ENCODE data around the gene GIMAP7.
"Not testable (repeated sequence)": the region's sequence is repeated elsewhere in the genome, so short reads cannot be mapped to it uniquely, and the experiment has no call there.

Gene GIMAP7

DNA sequence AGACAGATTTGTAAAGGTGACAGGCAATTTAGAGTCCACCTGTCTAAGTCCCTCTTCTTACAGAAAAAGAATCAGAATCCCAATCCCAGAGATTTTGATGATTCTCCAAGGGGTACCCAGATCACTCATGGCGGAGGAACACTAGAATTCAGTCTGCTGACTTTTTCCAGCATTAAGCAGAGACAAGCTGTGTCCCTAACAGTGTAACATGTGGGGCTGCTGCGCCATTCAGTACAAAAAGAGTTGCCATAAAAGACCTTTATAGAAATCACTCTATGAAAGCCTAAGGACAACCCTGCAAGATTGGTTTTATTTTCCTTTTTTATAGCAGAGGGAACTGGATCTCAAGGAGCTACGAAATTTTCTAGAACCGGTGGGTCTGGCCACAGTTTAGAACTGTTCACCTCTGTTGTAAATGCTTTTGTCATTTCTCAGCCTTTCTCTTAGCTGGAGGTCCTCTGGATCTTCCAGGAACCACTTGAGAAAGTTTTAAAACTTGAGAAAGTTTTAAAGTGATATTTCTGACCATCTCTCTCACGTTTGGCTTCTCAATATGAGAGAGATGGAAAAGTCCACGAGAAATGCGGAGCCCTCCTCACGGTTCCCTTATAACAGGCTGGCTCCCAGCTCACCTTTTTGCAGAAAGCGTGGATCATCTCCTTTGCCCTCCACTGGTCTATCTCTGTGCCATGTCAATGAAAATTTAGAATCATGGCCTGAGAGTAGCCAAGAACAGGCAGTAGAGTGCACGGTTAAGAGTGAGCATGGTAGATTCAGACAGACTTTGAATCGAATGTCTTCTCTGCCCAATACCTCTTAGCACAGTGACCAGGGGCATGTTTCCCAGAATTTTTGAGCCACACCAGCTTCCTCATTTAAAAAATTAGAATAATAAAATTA lies 826 bp downstream of the GIMAP7 start:
- no peak for DNase-seq
- Histone ChIP-seq H3K27me3 (replicated peaks) (no peaks in the 10 kb centered on the region), H3K36me3 (replicated peaks) (no peaks in the 10 kb centered on the region), H3K4me3 (ENCODE audit: low read depth, low read length) (no peak overlapping the region), H3K27ac (no peak overlapping the region)
- in situ Hi-C loops (cut with HindIII; ENCODE audit: low pct_ligation_motif_present, low sequenced_read_pairs) = no loop called here
- no peak for TF ChIP-seq CTCF (IDR thresholded peaks at IDR 0.05; ENCODE audit: low read depth, low read length, missing control alignments)

- no peak overlapping the region for H3K4me3 ChIP-seq (ENCODE audit: low read depth, low read length)
- in situ Hi-C loops (cut with HindIII; ENCODE audit: low pct_ligation_motif_present, low sequenced_read_pairs) = no loop called here
- H3K27me3 ChIP-seq (replicated peaks) = no peaks in the 10 kb centered on the region
- no peak for DNase-seq
- no peak overlapping the region for H3K27ac ChIP-seq
- no peak for TF ChIP-seq CTCF (IDR thresholded peaks at IDR 0.05; ENCODE audit: low read depth, low read length, missing control alignments)
- H3K36me3 ChIP-seq (replicated peaks) = no peaks in the 10 kb centered on the region
Observed at GRCh38 chr7:150516956-150517745, 2.5 kb downstream of the GIMAP7 start.

DNA sequence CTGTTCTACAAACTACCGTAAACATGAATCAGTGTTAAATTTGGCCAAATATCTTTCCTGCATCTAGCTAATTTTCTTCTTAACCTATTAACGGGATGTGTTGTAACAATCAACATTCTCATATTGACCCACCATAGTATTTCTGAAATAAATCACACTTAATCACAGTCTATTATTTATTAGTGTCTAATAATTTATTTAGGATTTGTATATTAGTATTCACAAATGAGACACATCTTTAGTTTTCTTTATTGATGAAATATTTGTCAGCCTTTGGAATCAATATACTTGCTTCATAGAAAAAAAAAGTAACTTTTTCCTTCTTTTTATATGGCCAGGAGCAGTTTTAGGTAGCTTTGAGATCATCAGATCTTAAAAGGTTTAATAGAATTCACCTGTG lies 4.6 kb downstream of the GIMAP7 start:
- no peak for DNase-seq
- Histone ChIP-seq H3K36me3 (replicated peaks) (no peaks in the 10 kb centered on the region), H3K4me3 (ENCODE audit: low read depth, low read length) (no peak overlapping the region), H3K27ac (no peak overlapping the region), H3K27me3 (replicated peaks) (no peaks in the 10 kb centered on the region)
- TF ChIP-seq CTCF (IDR thresholded peaks at IDR 0.05; ENCODE audit: low read depth, low read length, missing control alignments) = no peak
- in situ Hi-C loops (cut with HindIII; ENCODE audit: low pct_ligation_motif_present, low sequenced_read_pairs) = no loop called here

DNA sequence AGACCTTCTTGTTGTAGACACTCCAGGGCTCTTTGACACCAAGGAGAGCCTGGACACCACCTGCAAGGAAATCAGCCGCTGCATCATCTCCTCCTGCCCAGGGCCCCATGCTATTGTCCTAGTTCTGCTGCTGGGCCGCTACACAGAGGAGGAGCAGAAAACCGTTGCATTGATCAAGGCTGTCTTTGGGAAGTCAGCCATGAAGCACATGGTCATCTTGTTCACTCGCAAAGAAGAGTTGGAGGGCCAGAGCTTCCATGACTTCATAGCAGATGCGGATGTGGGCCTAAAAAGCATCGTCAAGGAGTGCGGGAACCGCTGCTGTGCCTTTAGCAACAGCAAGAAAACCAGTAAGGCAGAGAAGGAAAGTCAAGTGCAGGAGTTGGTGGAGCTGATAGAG lies 5.5 kb downstream of the GIMAP7 start:
- no peak for DNase-seq
- Histone ChIP-seq H3K27ac (no peak overlapping the region), H3K27me3 (replicated peaks) (no peaks in the 10 kb centered on the region), H3K4me3 (ENCODE audit: low read depth, low read length) (no peak overlapping the region), H3K36me3 (replicated peaks) (no peaks in the 10 kb centered on the region)
- no peak for TF ChIP-seq CTCF (IDR thresholded peaks at IDR 0.05; ENCODE audit: low read depth, low read length, missing control alignments)
- in situ Hi-C loops (cut with HindIII; ENCODE audit: low pct_ligation_motif_present, low sequenced_read_pairs) = no loop called here

GRCh38 chr7:150522931-150523330 lies 8.3 kb downstream of the GIMAP7 start:
- H3K27ac ChIP-seq; H3K36me3 ChIP-seq (replicated peaks); DNase-seq; H3K27me3 ChIP-seq (replicated peaks); H3K4me3 ChIP-seq (ENCODE audit: low read depth, low read length); in situ Hi-C loops (cut with HindIII; ENCODE audit: low pct_ligation_motif_present, low sequenced_read_pairs): not testable (repeated sequence)

GRCh38 chr7:150524018-150524417 lies 9.3 kb downstream of the GIMAP7 start:
- in situ Hi-C loops (cut with HindIII; ENCODE audit: low pct_ligation_motif_present, low sequenced_read_pairs) = no loop called here

More at GRCh38 chr7:150524018-150524417, 9.3 kb downstream of the GIMAP7 start:
- no peaks in the 10 kb centered on the region for H3K27me3 ChIP-seq (replicated peaks)
- H3K4me3 ChIP-seq (ENCODE audit: low read depth, low read length) = no peak overlapping the region
- no peaks in the 10 kb centered on the region for H3K36me3 ChIP-seq (replicated peaks)
- no peak for TF ChIP-seq CTCF (IDR thresholded peaks at IDR 0.05; ENCODE audit: low read depth, low read length, missing control alignments)
- DNase-seq = no peak
- H3K27ac ChIP-seq = no peak overlapping the region

Data from brain microvascular endothelial cell (primary cell).